HUES6 (cell line): ENCODE data around the gene KCNA2.

Source experiments
- H3K27ac ChIP-seq: 2 replicates; pipeline ENCODE4 v1.7.0; 2013; ENCODE audit warnings: low read depth, mild to moderate bottlenecking, low read length, inconsistent platforms
- H3K27me3 ChIP-seq: 2 replicates; pipeline ENCODE4 v1.6.1; 2013; ENCODE audit warnings: low read length; ENCODE audit not compliant: control insufficient read depth, insufficient read depth
- H3K36me3 ChIP-seq: 2 replicates; pipeline ENCODE4 v1.6.1; 2013; ENCODE audit warnings: low read length; ENCODE audit not compliant: control insufficient read depth, insufficient read depth
- H3K4me1 ChIP-seq: 2 replicates; pipeline ENCODE4 v1.6.1; 2013; ENCODE audit warnings: low read length; ENCODE audit not compliant: control insufficient read depth, insufficient read depth
- H3K4me3 ChIP-seq: 2 replicates; pipeline ENCODE4 v1.5.1; 2013; ENCODE audit warnings: low read depth, low read length
- H3K9ac ChIP-seq: one replicate; pipeline ENCODE4 v1.6.1; 2013; ENCODE audit warnings: mild to moderate bottlenecking, low read length
- H3K9me3 ChIP-seq: 2 replicates; pipeline ENCODE4 v1.6.1; 2013; ENCODE audit warnings: low read depth, low read length; ENCODE audit not compliant: control insufficient read depth, insufficient read depth

The KCNA2 gene

GRCh38 chr1:110597966-110598365 is 8.2 kb downstream of the KCNA2 start:
- peaks cover 33% of the 10 kb centered on the region for H3K27me3 ChIP-seq
- no peak overlapping the region for H3K27ac ChIP-seq
- H3K4me3 ChIP-seq = no peak overlapping the region
- no peaks in the 10 kb centered on the region for H3K36me3 ChIP-seq
- no peaks in the 10 kb centered on the region for H3K9me3 ChIP-seq
- H3K4me1 ChIP-seq = no peaks in the 10 kb centered on the region
- H3K9ac ChIP-seq = no peak overlapping the region

- no peak overlapping the region for H3K27ac ChIP-seq
- H3K9me3 ChIP-seq = no peaks in the 10 kb centered on the region
- H3K27me3 ChIP-seq = peaks cover 27% of the 10 kb centered on the region
Observed at GRCh38 chr1:110596312-110596711, 9.8 kb downstream of the KCNA2 start.

DNA sequence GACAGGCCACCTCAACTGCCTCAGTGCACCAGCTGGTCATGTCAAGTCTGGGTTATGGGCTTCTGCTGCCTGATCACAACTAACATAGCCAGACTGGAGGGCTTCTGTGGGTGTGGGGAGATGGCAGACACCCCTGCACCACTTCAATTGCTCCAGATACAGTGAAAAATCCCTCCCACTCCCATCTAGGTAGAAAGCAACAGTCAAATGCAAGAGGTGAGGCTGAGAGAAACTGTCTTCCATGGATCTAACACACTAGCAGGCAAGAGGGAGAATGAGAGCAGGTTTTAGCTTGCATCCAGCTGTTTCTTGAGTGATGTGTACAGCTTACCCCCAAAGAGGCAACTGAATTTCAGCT is 10.8 kb downstream of the KCNA2 start:
- Histone ChIP-seq H3K9ac (no peak overlapping the region), H3K27me3 (peaks cover 27% of the 10 kb centered on the region), H3K4me1 (no peaks in the 10 kb centered on the region), H3K36me3 (no peaks in the 10 kb centered on the region), H3K27ac (no peak overlapping the region), H3K9me3 (no peaks in the 10 kb centered on the region), H3K4me3 (no peak overlapping the region)

More at GRCh38 chr1:110596312-110596711, 9.8 kb downstream of the KCNA2 start:
- no peaks in the 10 kb centered on the region for H3K4me1 ChIP-seq
- no peak overlapping the region for H3K4me3 ChIP-seq
- H3K9ac ChIP-seq = no peak overlapping the region
- no peaks in the 10 kb centered on the region for H3K36me3 ChIP-seq

- H3K27ac ChIP-seq = no peak overlapping the region
- no peaks in the 10 kb centered on the region for H3K36me3 ChIP-seq
- H3K4me1 ChIP-seq = no peaks in the 10 kb centered on the region
- H3K9ac ChIP-seq = no peak overlapping the region
- no peaks in the 10 kb centered on the region for H3K9me3 ChIP-seq
- no peak overlapping the region for H3K4me3 ChIP-seq
- H3K27me3 ChIP-seq = peaks cover 27% of the 10 kb centered on the region
Observed at GRCh38 chr1:110594456-110595352, 11.5 kb downstream of the KCNA2 start.

DNA sequence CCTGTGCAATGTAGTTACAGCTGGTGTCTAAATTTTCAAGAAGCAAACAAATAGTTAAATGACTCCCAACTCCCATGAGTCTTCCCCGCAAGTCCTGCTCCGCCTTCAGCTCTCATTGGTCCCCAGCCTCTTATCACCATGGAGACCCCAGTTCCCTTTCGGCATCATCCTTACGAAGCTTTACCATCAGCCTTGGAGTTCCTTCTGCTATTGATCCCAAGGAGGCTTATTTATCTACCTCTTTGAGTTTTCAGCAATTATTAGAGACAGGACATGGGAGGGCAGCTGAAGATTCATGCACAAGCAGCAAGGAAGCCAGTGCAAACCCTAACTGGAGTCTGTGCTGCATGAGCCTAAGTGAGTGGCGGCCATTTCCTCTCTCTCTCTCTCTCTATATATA is 12.3 kb downstream of the KCNA2 start:
- Histone ChIP-seq H3K4me1 (no peaks in the 10 kb centered on the region), H3K36me3 (no peaks in the 10 kb centered on the region), H3K9me3 (no peaks in the 10 kb centered on the region), H3K4me3 (no peak overlapping the region), H3K9ac (no peak overlapping the region), H3K27ac (no peak overlapping the region), H3K27me3 (peaks cover 30% of the 10 kb centered on the region)

- H3K9ac ChIP-seq = no peak overlapping the region
- no peaks in the 10 kb centered on the region for H3K4me1 ChIP-seq
- no peaks in the 10 kb centered on the region for H3K36me3 ChIP-seq
- peaks cover 36% of the 10 kb centered on the region for H3K27me3 ChIP-seq
- no peak overlapping the region for H3K4me3 ChIP-seq
- no peak overlapping the region for H3K27ac ChIP-seq
- no peaks in the 10 kb centered on the region for H3K9me3 ChIP-seq
Observed at GRCh38 chr1:110591956-110592355, 14.2 kb downstream of the KCNA2 start.

- Histone ChIP-seq H3K9ac (no peak overlapping the region), H3K36me3 (no peaks in the 10 kb centered on the region), H3K4me3 (no peak overlapping the region), H3K27ac (no peak overlapping the region), H3K4me1 (no peaks in the 10 kb centered on the region), H3K9me3 (no peaks in the 10 kb centered on the region), H3K27me3 (peaks cover 24% of the 10 kb centered on the region)
Observed at GRCh38 chr1:110588991-110589390, 17.2 kb downstream of the KCNA2 start.

- H3K36me3 ChIP-seq = no peaks in the 10 kb centered on the region
- H3K27me3 ChIP-seq = peaks cover 24% of the 10 kb centered on the region
- no peak overlapping the region for H3K27ac ChIP-seq
- no peak overlapping the region for H3K9ac ChIP-seq
- no peaks in the 10 kb centered on the region for H3K9me3 ChIP-seq
- H3K4me1 ChIP-seq = no peaks in the 10 kb centered on the region
- H3K4me3 ChIP-seq = no peak overlapping the region
Observed at GRCh38 chr1:110588486-110588885, 17.7 kb downstream of the KCNA2 start.

DNA sequence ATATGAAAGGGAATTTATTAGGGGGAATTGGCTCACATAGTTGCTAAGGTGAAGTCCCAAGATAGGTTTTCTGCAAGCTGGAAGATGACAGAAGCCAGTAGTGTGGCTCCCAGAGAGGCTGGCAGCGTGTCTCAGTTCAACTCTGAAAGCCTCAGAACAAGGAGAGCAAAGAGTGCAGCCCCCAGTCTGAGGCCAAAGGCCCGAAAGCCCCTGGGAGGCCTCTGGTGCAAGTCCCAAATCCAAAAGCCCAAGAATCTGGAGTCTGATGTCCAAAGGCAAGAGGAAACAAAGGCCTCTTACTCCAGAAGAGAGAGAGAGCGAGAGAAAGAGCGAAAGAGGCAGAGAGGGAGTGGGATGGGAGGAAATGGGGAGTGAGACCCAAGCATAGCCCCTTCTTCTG is 18.3 kb downstream of the KCNA2 start:
- H3K4me3 ChIP-seq = no peak overlapping the region
- no peaks in the 10 kb centered on the region for H3K36me3 ChIP-seq
- no peak overlapping the region for H3K9ac ChIP-seq
- H3K4me1 ChIP-seq = no peaks in the 10 kb centered on the region
- peaks cover 24% of the 10 kb centered on the region for H3K27me3 ChIP-seq
- no peak overlapping the region for H3K27ac ChIP-seq
- H3K9me3 ChIP-seq = no peaks in the 10 kb centered on the region

DNA sequence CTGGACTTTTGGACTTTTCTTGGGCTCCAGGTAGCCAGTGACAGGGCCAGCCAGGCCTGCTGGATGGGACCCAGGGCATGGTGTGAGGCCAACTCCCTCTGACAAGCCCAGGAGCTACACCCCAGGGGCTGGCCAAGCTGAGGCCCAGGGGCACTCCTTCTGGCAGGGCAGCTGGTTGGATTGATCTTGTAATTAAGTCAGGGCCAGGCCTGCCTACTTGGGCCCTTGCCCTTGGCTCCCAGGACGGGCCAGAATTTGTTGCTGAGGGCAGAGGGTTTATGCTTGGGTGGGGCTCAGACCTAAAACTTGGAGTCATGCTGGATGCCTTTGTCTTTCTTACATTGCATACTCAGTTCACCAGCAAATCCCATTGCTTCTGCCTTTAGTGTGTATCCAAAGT is 20.7 kb downstream of the KCNA2 start:
- H3K4me3 ChIP-seq = no peak overlapping the region
- no peaks in the 10 kb centered on the region for H3K4me1 ChIP-seq
- peaks cover 33% of the 10 kb centered on the region for H3K27me3 ChIP-seq
- no peaks in the 10 kb centered on the region for H3K36me3 ChIP-seq
- H3K27ac ChIP-seq = no peak overlapping the region
- H3K9ac ChIP-seq = no peak overlapping the region
- no peaks in the 10 kb centered on the region for H3K9me3 ChIP-seq

DNA sequence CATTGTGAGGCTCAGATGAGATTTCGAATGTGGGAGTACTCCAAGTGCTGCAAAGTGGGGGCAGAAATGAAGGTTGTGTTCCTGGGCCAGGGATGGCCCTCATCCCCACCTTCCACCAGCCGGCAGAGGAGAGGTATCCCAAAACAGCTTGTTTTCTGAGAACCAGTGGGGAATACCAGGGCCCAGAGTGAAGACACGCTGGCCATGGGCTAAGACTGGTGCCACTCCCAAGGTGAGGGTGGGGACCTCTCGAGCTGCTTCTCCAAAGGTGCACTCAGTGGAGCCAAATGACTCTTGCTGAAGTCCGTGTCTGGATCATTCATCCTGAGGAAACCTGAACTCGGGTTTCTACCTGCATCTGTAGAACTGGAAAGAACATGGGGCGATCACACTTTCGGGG is 22.1 kb downstream of the KCNA2 start:
- no peaks in the 10 kb centered on the region for H3K9me3 ChIP-seq
- H3K4me1 ChIP-seq = no peaks in the 10 kb centered on the region
- peaks cover 41% of the 10 kb centered on the region for H3K27me3 ChIP-seq
- no peak overlapping the region for H3K27ac ChIP-seq
- no peak overlapping the region for H3K9ac ChIP-seq
- no peak overlapping the region for H3K4me3 ChIP-seq
- no peaks in the 10 kb centered on the region for H3K36me3 ChIP-seq
